Right renal pelvis (tissue), 4 donors: Measurements from ENCODE around the gene ZFYVE19. TPM values are rescaled to one million over a fixed set of nuclear protein-coding genes. Genes with fewer than 3 reads are reported as not detected.

Experiments
- polyA plus RNA-seq, 4 donors: library from polyadenylated mRNA; unstranded; fragments of 120-200 nt; gene quantifications; one replicate each; pipeline ENCODE4 v1.2.1, GENCODE V29; 2013; ENCODE audit not compliant: insufficient read length in 4 of 4

ZFYVE19 gene
- polyA plus RNA-seq, 4 donors, result 25.4 to 28.4 (median 28.0) TPM

Other genes with a start within 250 kb of the ZFYVE19 start
- gene CCDC32, start 242.0 kb upstream of the ZFYVE19 start, polyA plus RNA-seq, result 10 to 100 TPM; 25.9 to 30.1 (median 27.7) TPM
- 10 to 100 TPM; 11.1 to 14.4 (median 12.6) TPM for gene RPUSD2, start 237.8 kb upstream of the ZFYVE19 start, polyA plus RNA-seq
- gene KNL1, start 212.8 kb upstream of the ZFYVE19 start, polyA plus RNA-seq, result 10 to 100 TPM; 18.2 to 22.7 (median 20.2) TPM
- gene RAD51, start 111.9 kb upstream of the ZFYVE19 start, polyA plus RNA-seq, result 10 to 100 TPM; 10.8 to 14.0 (median 12.7) TPM
- 10 to 100 TPM; 38.9 to 43.9 (median 39.2) TPM for gene RMDN3, start 51.8 kb upstream of the ZFYVE19 start, polyA plus RNA-seq
- gene GCHFR, start 43.0 kb upstream of the ZFYVE19 start, polyA plus RNA-seq, result 10 to 100 TPM; 33.4 to 59.2 (median 36.9) TPM
- gene C15orf62, start 37.1 kb upstream of the ZFYVE19 start, polyA plus RNA-seq, result 1 to 10 TPM; 2.0 to 2.8 (median 2.2) TPM
- 10 to 100 TPM; 34.2 to 40.4 (median 35.9) TPM for gene DNAJC17, start 384 bp downstream of the ZFYVE19 start, polyA plus RNA-seq
- under 1 TPM; 0.46 to 0.61 (median 0.52) TPM for gene PPP1R14D, start 21.6 kb downstream of the ZFYVE19 start, polyA plus RNA-seq
- gene SPINT1, start 37.0 kb downstream of the ZFYVE19 start, polyA plus RNA-seq, result 10 to 100 TPM; 61.5 to 79.5 (median 71.2) TPM
- gene RHOV, start 67.1 kb downstream of the ZFYVE19 start, polyA plus RNA-seq, result 1 to 10 TPM; 1.8 to 2.6 (median 2.1) TPM
- 10 to 100 TPM; 15.3 to 19.7 (median 16.8) TPM for gene VPS18, start 87.4 kb downstream of the ZFYVE19 start, polyA plus RNA-seq
- 1 to 10 TPM; 6.9 to 10.0 (median 9.2) TPM for gene DLL4, start 122.3 kb downstream of the ZFYVE19 start, polyA plus RNA-seq
- gene CHAC1, start 146.4 kb downstream of the ZFYVE19 start, polyA plus RNA-seq, result 1 to 10 TPM; 3.2 to 4.4 (median 3.9) TPM